B cell (primary cell): ENCODE results near the gene RCN2.

Experiments used
- EZH2 ChIP-seq: IDR thresholded peaks from 2 replicates; pipeline ENCODE4 v1.6.1; 2012; ENCODE audit warnings: borderline replicate concordance, low read depth, mild to moderate bottlenecking, moderate library complexity, low read length; ENCODE audit not compliant: insufficient read depth, poor library complexity, severe bottlenecking
- TF ChIP-seq, protein P1 (sequence below): fragments of 200-600 bp; IDR thresholded peaks from one replicate; pipeline ENCODE4 v1.8.0; 2022; ENCODE audit warnings: antibody characterized with exemption, mild to moderate bottlenecking

DNA sequence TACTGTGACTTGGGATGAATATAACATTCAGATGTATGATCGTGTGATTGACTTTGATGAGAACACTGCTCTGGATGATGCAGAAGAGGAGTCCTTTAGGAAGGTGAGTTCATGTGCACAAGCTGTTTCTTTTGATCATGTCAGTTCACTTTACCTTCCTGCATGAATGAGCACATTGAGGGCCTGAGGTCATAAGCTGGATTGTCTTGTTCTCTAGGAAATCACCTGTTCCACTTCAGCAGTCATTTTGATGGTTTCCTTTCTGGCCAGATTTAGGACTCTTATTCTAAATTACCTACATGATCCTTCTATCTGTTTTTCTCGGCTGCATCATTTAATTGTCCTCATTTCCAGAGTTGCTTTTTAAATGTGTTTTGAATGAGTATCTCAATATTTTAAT, 4.1 kb downstream of the RCN2 start:
- TF ChIP-seq, protein P1, sequence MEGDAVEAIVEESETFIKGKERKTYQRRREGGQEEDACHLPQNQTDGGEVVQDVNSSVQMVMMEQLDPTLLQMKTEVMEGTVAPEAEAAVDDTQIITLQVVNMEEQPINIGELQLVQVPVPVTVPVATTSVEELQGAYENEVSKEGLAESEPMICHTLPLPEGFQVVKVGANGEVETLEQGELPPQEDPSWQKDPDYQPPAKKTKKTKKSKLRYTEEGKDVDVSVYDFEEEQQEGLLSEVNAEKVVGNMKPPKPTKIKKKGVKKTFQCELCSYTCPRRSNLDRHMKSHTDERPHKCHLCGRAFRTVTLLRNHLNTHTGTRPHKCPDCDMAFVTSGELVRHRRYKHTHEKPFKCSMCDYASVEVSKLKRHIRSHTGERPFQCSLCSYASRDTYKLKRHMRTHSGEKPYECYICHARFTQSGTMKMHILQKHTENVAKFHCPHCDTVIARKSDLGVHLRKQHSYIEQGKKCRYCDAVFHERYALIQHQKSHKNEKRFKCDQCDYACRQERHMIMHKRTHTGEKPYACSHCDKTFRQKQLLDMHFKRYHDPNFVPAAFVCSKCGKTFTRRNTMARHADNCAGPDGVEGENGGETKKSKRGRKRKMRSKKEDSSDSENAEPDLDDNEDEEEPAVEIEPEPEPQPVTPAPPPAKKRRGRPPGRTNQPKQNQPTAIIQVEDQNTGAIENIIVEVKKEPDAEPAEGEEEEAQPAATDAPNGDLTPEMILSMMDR = no peak
- TF ChIP-seq EZH2 = no peak
